ENCODE results near the gene AKR1C1.
"Not testable (repeated sequence)": the region's sequence is repeated elsewhere in the genome, so short reads cannot be mapped to it uniquely, and the experiment has no call there.

Gene AKR1C1

DNA sequence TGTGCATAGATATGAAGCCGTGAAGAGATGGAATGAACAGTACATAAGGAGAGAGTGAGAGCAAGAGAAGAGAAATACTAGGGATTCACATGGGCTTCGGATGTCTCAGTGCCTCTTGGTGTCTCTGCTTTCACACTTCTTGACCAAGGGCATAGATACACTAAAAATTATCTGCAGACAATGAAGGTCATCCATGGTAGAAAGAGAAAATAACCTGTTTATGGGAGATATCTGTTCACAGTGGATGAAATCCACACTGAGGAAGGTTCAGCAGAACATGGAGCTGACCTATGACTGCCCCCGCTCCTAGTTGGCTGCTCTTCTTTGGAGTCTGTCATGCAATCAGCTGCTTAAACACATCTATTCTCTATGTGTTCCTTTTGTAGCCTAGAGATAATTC lies 6.1 kb downstream of the AKR1C1 start:
- H3K4me1 Mint-ChIP-seq, H3K36me3 Mint-ChIP-seq, ATAC-seq, H3K27ac Mint-ChIP-seq, H3K4me3 Mint-ChIP-seq, H3K9me3 Mint-ChIP-seq, H3K27me3 Mint-ChIP-seq: not testable (repeated sequence)

DNA sequence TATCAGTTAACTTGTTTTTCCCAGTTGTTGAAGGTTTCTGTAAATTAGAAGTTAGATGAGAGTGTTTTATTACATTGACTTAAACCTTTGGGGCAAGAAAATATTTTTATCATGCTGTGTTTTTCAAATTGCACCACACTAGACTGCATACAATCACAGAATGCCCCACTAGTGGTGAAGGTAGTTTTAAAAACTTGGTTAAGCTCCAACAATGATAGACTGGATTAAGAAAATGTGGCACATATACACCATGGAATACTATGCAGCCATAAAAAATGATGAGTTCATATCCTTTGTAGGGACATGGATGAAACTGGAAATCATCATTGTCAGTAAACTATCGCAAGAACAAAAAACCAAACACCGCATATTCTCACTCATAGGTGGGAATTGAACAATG lies 7.1 kb downstream of the AKR1C1 start:
- not testable (repeated sequence) for H3K4me1 Mint-ChIP-seq, H3K27me3 Mint-ChIP-seq, H3K9me3 Mint-ChIP-seq, H3K27ac Mint-ChIP-seq, H3K4me3 Mint-ChIP-seq, ATAC-seq, H3K36me3 Mint-ChIP-seq

- H3K27ac Mint-ChIP-seq, H3K27me3 Mint-ChIP-seq, H3K9me3 Mint-ChIP-seq, H3K36me3 Mint-ChIP-seq, H3K4me3 Mint-ChIP-seq, H3K4me1 Mint-ChIP-seq: not testable (repeated sequence)
- peak; percentile 58 for ATAC-seq
These were observed 9.3 kb downstream of the AKR1C1 start for GRCh38 chr10:4972369-4973142.

- H3K9me3 Mint-ChIP-seq, H3K4me1 Mint-ChIP-seq, H3K27me3 Mint-ChIP-seq, ATAC-seq, H3K27ac Mint-ChIP-seq, H3K36me3 Mint-ChIP-seq, H3K4me3 Mint-ChIP-seq: not testable (repeated sequence)
These were observed 10.1 kb downstream of the AKR1C1 start for GRCh38 chr10:4973294-4973693.

DNA sequence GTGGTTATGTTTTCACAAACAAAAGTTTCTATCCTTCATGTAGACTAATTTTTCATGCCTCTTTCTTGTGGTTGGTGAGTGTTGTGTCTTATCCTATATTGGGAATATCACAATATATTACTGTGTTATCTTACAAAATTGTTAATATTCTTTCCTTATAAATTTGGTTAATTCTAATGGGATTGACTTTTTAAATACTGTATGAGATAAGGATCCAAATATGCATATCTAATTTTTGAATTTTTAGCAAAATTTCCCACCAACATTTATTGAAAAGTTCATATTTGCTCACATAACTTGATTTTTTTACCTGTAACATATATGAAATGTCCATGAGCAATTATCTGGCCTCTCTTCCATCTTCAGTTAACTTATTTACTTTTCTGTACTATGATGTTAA lies 11.2 kb downstream of the AKR1C1 start:
- ATAC-seq, H3K9me3 Mint-ChIP-seq, H3K27ac Mint-ChIP-seq, H3K4me3 Mint-ChIP-seq, H3K36me3 Mint-ChIP-seq, H3K4me1 Mint-ChIP-seq, H3K27me3 Mint-ChIP-seq: not testable (repeated sequence)

DNA sequence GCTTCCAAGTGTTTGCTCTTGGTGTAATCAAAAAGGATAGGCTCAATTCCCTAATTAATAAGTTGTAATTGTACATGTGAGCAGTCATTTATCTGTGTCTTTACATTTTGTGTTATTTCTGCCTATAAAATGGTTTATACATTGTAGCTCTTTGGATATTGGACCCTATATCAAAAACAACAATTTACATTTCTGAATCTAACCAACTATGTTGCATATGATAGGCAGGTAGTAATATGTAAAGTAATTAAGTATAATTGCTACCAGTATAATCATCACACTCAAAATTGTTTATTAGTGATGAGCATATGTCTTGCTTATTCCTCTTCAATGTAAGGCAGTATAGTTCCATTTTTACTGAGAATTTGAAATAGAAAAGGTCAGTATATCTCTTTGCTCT lies 13.8 kb downstream of the AKR1C1 start:
- no peaks in the 10 kb centered on the region for H3K4me1 Mint-ChIP-seq
- no peaks in the 10 kb centered on the region for H3K9me3 Mint-ChIP-seq
- no peak overlapping the region for H3K4me3 Mint-ChIP-seq
- no peak overlapping the region for H3K27ac Mint-ChIP-seq
- peaks cover 9% of the 10 kb centered on the region for H3K27me3 Mint-ChIP-seq
- H3K36me3 Mint-ChIP-seq = no peaks in the 10 kb centered on the region
- ATAC-seq = no peak

DNA sequence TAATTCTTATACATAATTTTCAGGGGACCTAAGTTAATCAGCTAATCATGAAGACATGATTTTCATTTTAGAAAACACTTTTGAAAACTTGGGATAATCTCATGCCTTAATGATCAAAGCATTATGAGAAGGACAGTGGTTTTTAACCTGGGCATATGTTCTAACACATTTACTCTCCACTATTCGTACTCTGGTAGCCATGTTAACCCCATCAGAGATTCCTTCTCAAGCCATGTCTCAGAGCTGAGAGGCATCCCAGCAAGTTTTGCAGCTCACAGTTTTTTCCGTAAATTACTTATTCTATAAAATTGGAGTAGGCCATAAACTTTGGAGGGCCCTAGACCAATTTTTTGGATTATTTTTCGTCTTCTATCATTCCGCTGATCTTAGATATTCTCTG lies 15.7 kb downstream of the AKR1C1 start:
- Mint-ChIP-seq H3K36me3 (no peaks in the 10 kb centered on the region), H3K27ac (no peak overlapping the region), H3K4me3 (no peak overlapping the region), H3K27me3 (peaks cover 20% of the 10 kb centered on the region), H3K9me3 (no peaks in the 10 kb centered on the region), H3K4me1 (no peaks in the 10 kb centered on the region)
- no peak for ATAC-seq

DNA sequence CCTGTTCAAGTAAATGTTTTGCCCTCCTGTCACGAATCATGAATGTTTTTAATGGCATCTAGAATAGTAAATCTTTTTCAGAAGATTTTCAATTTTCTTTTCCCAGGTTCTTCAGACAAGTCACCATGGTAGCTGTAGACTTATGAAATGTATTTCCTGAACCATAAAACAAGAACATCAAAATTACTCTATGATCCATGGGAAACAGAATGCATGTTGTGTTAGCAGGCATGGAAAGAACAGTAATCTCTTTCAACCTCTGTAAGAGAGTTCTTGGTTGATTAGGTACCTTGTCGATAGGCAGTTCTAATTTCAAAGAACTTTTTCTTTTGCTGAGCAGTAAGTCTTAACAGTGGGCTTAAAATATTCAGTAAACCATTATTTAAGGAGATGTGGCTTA lies 17.6 kb downstream of the AKR1C1 start:
- Mint-ChIP-seq H3K9me3 (no peaks in the 10 kb centered on the region), H3K27me3 (peaks cover 20% of the 10 kb centered on the region), H3K27ac (no peak overlapping the region), H3K36me3 (no peaks in the 10 kb centered on the region), H3K4me1 (no peaks in the 10 kb centered on the region), H3K4me3 (no peak overlapping the region)
- no peak for ATAC-seq

- Mint-ChIP-seq H3K36me3 (no peaks in the 10 kb centered on the region), H3K4me1 (no peaks in the 10 kb centered on the region), H3K27me3 (peaks cover 20% of the 10 kb centered on the region), H3K4me3 (no peak overlapping the region), H3K9me3 (no peaks in the 10 kb centered on the region), H3K27ac (no peak overlapping the region)
- ATAC-seq = no peak
These were observed 18.7 kb downstream of the AKR1C1 start for GRCh38 chr10:4981722-4982471.

GRCh38 chr10:4982764-4983226 lies 19.6 kb downstream of the AKR1C1 start:
- Mint-ChIP-seq H3K4me1 (no peaks in the 10 kb centered on the region), H3K27me3 (peaks cover 20% of the 10 kb centered on the region), H3K27ac (no peak overlapping the region), H3K9me3 (no peaks in the 10 kb centered on the region), H3K4me3 (no peak overlapping the region), H3K36me3 (no peaks in the 10 kb centered on the region)
- no peak for ATAC-seq

GRCh38 chr10:4983615-4984216 lies 20.5 kb downstream of the AKR1C1 start:
- no peak for ATAC-seq
- Mint-ChIP-seq H3K27ac (no peak overlapping the region), H3K9me3 (no peaks in the 10 kb centered on the region), H3K36me3 (no peaks in the 10 kb centered on the region), H3K27me3 (peaks cover 20% of the 10 kb centered on the region), H3K4me1 (no peaks in the 10 kb centered on the region), H3K4me3 (no peak overlapping the region)

DNA sequence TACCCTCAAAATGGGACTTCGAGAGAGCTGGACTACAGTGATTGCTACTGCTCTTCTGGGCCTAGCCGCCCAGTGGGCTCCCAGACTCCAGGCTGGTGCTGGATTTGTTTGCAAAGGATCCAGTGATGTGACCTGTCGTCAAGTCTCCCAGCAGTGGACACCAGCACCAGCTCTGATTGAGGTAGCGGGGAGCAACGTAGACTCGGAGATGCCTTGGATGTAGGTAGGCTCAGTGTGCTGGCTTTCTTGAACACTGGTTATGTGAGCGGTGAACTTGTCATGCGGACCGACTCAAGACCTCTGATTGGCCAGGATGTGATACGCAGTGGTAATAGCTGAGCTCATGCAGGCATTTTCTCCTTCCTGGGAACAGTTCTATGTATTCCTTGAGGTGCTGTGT lies 21.0 kb downstream of the AKR1C1 start:
- Mint-ChIP-seq H3K9me3 (no peaks in the 10 kb centered on the region), H3K4me1 (no peaks in the 10 kb centered on the region), H3K27me3 (peaks cover 20% of the 10 kb centered on the region), H3K27ac (no peak overlapping the region), H3K36me3 (no peaks in the 10 kb centered on the region), H3K4me3 (no peak overlapping the region)
- ATAC-seq = peak; percentile 45

- Mint-ChIP-seq H3K36me3 (no peaks in the 10 kb centered on the region), H3K27ac (no peak overlapping the region), H3K4me1 (no peaks in the 10 kb centered on the region), H3K9me3 (no peaks in the 10 kb centered on the region), H3K27me3 (peaks cover 20% of the 10 kb centered on the region), H3K4me3 (no peak overlapping the region)
- no peak for ATAC-seq
These were observed 21.9 kb downstream of the AKR1C1 start for GRCh38 chr10:4984971-4985594.

DNA sequence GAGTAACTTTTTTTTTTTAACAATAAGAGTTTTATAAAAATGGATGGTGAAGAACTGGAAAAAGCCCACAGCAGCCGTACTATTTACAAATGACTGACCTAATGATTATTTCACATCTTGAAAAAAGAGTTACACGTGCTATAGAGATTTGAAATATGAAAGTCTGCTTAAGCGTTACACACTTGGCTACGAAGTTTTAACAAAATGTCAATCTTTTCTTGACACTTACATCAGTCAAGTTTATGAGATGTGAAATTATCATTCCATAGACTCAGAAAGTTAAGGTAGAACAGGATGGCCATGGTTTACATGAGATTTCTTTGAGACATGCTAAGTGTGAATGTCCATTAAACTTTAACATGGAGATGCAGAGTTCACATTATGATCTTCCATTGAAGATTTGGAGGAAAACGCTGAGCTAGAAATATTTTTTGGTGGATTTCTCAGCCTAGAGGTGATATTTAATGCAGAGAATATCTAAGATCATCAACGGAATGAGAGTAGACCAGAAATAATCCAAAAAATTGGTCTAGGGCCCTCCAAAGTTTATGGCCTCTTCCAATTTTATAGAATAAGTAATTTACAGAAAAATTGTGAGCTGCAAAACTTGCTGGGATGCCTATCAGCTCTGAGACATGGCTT lies 24.9 kb downstream of the AKR1C1 start:
- H3K36me3 Mint-ChIP-seq, ATAC-seq, H3K27ac Mint-ChIP-seq, H3K27me3 Mint-ChIP-seq, H3K4me3 Mint-ChIP-seq, H3K4me1 Mint-ChIP-seq, H3K9me3 Mint-ChIP-seq: not testable (repeated sequence)

DNA sequence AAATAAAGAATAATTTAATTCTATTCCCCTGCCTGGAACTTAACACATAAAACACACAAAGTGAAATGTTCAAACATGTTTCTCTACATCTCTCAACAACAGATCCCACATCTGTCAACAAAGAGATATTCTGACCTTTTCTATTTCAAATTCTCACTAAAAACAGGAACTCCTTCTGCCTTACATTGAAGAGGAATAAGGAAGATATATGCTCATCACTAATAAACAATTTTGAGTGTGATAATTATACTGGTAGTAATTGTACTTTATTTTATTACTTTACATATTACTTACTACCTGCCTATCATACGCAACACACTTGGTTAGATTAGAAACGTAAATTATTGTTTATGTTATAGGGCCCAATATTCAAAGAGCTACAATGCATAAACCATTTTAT lies 27.0 kb downstream of the AKR1C1 start:
- no peaks in the 10 kb centered on the region for H3K4me1 Mint-ChIP-seq
- no peak for ATAC-seq
- no peaks in the 10 kb centered on the region for H3K9me3 Mint-ChIP-seq
- no peak overlapping the region for H3K27ac Mint-ChIP-seq
- H3K27me3 Mint-ChIP-seq = no peaks in the 10 kb centered on the region
- H3K36me3 Mint-ChIP-seq = no peaks in the 10 kb centered on the region
- no peak overlapping the region for H3K4me3 Mint-ChIP-seq
